Right hindlimb (tissue), 1 donor: ENCODE data around the gene FAAP100.
A peak's percentile ranks its signal among the peaks of the same experiment; 100 is the strongest.

Source experiments
- DNase-seq: peaks from one replicate; pipeline ENCODE4 v3.0.0-alpha.2; 2018

The FAAP100 gene

DNA sequence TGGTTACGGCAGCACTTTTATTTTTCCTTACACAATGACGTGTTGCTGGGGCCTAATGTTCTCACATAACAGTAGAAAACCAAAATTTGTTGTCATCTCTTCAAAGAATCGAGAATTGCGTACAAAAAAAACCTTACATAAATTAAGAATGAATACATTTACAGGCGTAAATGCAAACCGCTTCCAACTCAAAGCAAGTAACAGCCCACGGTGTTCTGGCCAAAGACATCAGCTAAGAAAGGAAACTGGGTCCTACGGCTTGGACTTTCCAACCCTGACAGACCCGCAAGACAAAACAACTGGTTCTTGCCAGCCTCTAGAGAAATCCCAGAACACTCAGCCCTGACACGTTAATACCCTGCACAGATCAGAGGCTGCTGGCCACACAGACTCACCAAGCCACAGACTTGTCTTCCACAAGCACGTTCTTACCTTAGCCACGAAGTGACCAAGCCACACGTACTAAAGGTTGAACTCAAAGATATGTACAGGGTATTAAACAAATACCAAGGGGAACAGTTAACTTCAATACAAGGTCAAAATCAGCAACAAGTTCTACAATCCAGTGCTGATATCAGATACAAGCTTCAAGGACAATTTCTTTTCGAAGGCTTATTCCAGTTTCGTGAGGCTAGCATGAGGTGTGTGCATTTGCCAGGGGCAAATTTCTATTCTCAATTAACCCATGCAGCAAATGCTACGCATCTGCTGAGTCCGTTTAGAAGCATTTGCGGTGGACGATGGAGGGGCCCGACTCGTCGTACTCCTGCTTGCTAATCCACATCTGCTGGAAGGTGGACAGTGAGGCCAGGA is 42.0 kb downstream of the FAAP100 start:
- peak; percentile 13 for DNase-seq

DNA sequence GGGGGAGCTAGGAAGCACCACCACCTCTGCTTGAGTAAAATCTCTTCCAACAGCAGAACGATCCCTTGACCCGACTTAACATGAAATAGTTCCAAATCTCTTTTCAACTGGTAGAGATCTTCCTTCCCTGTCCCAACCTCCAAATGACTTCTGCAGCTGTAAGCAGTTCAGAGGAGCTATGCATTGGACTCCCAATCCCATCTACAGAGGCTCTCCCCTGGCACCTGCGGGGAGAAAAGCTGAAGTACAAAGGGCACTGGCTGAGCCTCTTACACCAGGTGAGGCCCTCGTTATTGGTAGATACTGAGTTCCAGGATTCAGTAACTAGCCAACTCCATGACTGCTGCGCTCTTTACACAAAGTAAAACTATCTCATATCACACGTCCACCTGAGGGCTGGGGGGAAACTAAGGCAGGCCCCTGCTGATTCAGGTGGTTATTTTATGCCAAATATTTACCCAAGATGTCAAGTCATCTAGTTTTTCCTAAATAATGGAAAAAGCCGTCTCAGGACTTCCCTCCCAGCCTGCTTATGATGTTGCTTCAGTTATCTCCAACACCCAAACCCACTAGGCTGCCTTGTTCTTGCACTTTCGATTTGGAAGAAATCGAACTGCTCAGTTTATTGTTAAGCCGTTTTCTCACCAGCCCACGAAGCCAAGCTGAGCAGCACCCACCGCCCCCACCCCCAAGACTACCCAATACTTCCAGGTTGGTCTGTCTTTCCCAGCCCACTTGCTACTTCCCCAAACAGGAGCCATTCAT is 42.8 kb downstream of the FAAP100 start:
- peak; percentile 20 for DNase-seq

DNA sequence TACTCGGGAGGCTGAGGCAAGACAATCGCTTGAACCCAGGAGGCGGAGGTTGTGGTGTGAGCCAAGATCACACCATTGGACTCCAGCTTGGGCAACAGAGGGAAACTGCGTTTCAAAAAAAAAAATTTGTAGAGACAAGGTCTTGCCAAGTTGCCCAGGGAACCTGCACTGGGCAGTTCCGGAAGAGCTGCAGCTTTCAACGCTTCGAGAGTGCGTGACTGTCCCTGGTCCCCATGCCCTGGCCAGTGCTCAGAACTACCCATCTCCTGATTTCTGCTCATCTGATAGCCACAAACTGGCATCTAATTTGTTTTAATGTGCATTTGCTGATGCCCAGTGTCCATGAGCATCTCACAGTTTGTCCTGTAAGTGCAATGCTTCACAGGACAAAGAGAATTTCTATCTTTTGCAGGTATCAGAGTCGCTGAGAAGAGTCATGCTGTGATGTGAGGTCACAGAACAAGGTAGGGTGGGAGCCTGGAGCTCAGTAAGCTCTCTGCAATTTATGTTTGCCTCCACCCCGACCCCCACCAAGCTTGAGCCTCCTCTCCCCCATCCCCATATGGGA is 43.4 kb downstream of the FAAP100 start:
- DNase-seq: peak; percentile 16

- no peak for DNase-seq
These were observed 48.5 kb downstream of the FAAP100 start for GRCh38 chr17:81503619-81504018.

DNA sequence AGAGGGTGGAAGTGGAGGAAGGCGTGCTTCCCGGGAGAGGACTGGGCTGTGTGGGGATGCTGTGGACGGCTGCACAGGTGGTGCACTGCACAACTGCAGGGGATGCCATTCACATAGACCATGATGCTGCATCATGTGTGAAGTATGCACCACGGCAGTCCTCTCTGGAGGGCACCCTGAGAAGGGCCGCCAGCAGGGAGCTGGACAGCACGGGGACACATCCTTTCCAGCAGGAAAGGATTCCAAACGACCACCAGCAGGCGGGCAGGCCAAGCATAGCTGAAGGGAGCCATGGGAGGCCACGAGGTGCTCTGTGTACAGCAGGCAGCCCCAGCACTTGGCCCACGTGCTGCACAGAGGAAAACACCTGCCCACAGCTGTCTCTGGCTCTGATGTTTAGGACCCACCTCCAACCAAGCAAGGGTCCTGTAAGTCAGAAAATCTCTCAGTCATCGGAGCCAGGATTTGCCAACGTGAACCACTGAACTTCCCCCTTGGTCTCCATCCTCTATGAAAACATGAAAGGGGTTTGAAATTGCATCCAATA is 49.6 kb downstream of the FAAP100 start:
- DNase-seq: no peak

GRCh38 chr17:81500047-81500446 is 52.1 kb downstream of the FAAP100 start:
- DNase-seq: no peak

- no peak for DNase-seq
These were observed 52.6 kb downstream of the FAAP100 start for GRCh38 chr17:81499601-81499970.

GRCh38 chr17:81498953-81499600 is 53.1 kb downstream of the FAAP100 start:
- DNase-seq: peak; percentile 18

DNA sequence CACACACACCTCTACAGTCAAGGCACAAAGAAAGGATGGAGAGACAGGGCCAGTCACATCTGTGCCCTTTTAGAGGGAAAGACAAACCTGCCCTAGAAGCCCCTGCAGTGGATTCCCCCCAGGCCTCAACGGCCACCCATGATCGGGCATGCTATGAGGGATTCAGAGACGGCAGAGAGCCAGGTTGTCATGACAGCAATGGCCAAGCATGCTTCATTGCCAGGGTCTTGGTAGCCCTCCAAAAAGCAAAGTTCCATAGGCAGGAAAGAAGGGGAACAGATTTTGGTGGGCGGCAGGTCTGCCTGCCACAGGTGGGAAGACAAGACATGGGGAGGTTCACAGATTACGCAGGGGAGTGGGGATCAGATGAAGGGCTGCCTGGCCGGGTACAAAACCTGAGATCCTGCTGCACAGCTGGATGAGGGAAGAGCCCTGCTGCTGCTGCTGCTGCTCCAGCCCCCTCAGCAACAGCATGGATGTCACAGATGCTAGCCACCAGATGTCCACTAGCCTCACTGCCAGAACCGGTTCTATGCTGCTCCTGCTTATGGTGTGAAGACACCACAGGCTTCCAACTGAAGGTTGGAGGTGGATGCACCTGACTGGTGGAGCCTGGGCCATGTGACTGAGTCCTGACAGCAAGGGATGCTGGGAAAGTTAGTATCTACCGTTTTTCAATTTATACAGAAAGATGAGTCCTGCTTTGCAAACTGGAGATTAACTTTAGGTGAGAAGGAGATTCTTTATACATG is 57.4 kb downstream of the FAAP100 start:
- DNase-seq: peak; percentile 66

- no peak for DNase-seq
These were observed 58.7 kb downstream of the FAAP100 start for GRCh38 chr17:81493198-81494038.

DNA sequence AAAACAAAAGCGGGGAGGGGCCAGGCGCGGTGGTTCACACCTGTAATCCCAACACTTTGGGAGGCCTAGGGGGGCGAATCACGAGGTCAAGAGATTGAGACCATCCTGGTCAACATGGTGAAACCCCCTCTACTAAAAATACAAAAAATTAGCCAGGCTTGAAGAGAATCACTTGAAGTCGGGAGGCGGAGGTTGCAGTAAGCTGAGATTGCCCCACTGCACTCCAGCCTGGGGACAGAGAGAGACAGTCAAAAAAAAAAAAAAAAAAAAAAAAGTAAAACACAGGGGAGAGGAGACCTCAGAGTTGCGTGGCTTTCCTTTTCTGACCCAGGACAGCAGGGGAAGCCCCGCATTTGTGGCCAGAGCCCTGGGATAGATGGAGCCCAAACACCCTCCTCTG is 59.4 kb downstream of the FAAP100 start:
- DNase-seq: no peak

GRCh38 chr17:81492202-81492601 is 60.0 kb downstream of the FAAP100 start:
- no peak for DNase-seq

GRCh38 chr17:81491761-81492160 is 60.4 kb downstream of the FAAP100 start:
- DNase-seq: peak; percentile 34

GRCh38 chr17:81491181-81491581 is 61.0 kb downstream of the FAAP100 start:
- peak; percentile 20 for DNase-seq

GRCh38 chr17:81489998-81490992 is 61.9 kb downstream of the FAAP100 start:
- DNase-seq: no peak
